Caco-2 (cell line): ENCODE results near the gene NFIX. TPM values are rescaled to one million over a fixed set of nuclear protein-coding genes. Genes with fewer than 3 reads are reported as not detected.

Experiments
- BruUV-seq: library from RNA; stranded (reverse); fragments of 400-500 nt; replicated peaks from 2 replicates; lab custom pipeline; 2021; lab: Mats Ljungman, UMichigan
- CTCF ChIA-PET: fragments of 300-600 bp; sonication (Branson Sonifier 250); formaldehyde crosslinking; loops from one replicate; lab custom pipeline; 2022; ENCODE audit warnings: antibody characterized with exemption; lab: Charles Lee
- POLR2A ChIA-PET: fragments of 300-600 bp; sonication (Branson Sonifier 250); formaldehyde crosslinking; loops from one replicate; lab custom pipeline; 2022; ENCODE audit warnings: antibody characterized with exemption; lab: Charles Lee
- DNase-seq, 2 experiments: peaks; one replicate each; pipeline versions ENCODE4 v3.0.0 to v3.0.0-alpha.2; 2020 to 2022
- H3K27me3 ChIP-seq: replicated peaks from 2 replicates; pipeline ENCODE4 v1.6.0; 2011; ENCODE audit warnings: low read length; ENCODE audit not compliant: control insufficient read depth, insufficient read depth
- H3K36me3 ChIP-seq: 2 replicates; pipeline ENCODE4 v1.5.1; 2011; ENCODE audit warnings: low read length; ENCODE audit not compliant: control insufficient read depth, insufficient read depth
- H3K4me1 ChIP-seq: fragments of 250-450 bp; sonication (Bioruptor Pico); 2 replicates; pipeline ENCODE4 v1.5.1; 2020; ENCODE audit warnings: mild to moderate bottlenecking
- H3K4me3 ChIP-seq: 2 replicates; pipeline ENCODE4 v1.5.1; 2011; ENCODE audit warnings: low read depth, mild to moderate bottlenecking, control low read depth, low read length
- H3K9me3 ChIP-seq: fragments of 250-450 bp; sonication (Bioruptor Pico); 2 replicates; pipeline ENCODE4 v1.5.1; 2020; ENCODE audit warnings: mild to moderate bottlenecking, moderate library complexity
- H3K27ac Mint-ChIP-seq: one replicate; pipeline ENCODE4 v1.8.0; 2022; ENCODE audit warnings: mixed read lengths; ENCODE audit not compliant: unreplicated experiment
- H3K27me3 Mint-ChIP-seq: one replicate; pipeline ENCODE4 v1.8.0; 2022; ENCODE audit warnings: mixed read lengths; ENCODE audit not compliant: insufficient read depth, unreplicated experiment
- H3K36me3 Mint-ChIP-seq: one replicate; pipeline ENCODE4 v1.8.0; 2022; ENCODE audit warnings: mild to moderate bottlenecking, mixed read lengths; ENCODE audit not compliant: insufficient read depth, unreplicated experiment
- H3K4me1 Mint-ChIP-seq: one replicate; pipeline ENCODE4 v1.8.0; 2022; ENCODE audit warnings: low read depth, mixed read lengths; ENCODE audit not compliant: unreplicated experiment
- H3K4me3 Mint-ChIP-seq: one replicate; pipeline ENCODE4 v1.8.0; 2022; ENCODE audit warnings: mild to moderate bottlenecking, moderate library complexity, mixed read lengths; ENCODE audit not compliant: unreplicated experiment
- H3K9me3 Mint-ChIP-seq: one replicate; pipeline ENCODE4 v1.8.0; 2022; ENCODE audit warnings: mixed read lengths; ENCODE audit not compliant: unreplicated experiment
- intact Hi-C: fragments of 100-400 bp; cut with micrococcal nuclease; formaldehyde crosslinking; loops from one replicate; pipeline ENCODE4 v1.10.0; 2022; ENCODE audit not compliant: unreplicated experiment
- total RNA-seq: library from RNA; stranded (reverse); gene quantifications from 2 replicates; pipeline ENCODE4 v1.2.3, GENCODE V29; 2022
- TF ChIP-seq, protein P1 (sequence below), 2 experiments: fragments of 200-600 bp in 1 of 2; IDR thresholded peaks; 1 replicate in 1 of 2; 2 replicates in 1 of 2; pipeline versions ENCODE4 v1.5.1 to v1.8.0; 2011 to 2022; ENCODE audit warnings: antibody characterized with exemption in 1 of 2, control low read depth in 1 of 2, inconsistent platforms in 1 of 2, low read depth in 1 of 2, low read length in 1 of 2, mild to moderate bottlenecking in 1 of 2, moderate library complexity in 1 of 2; ENCODE audit not compliant: insufficient read depth in 1 of 2, severe bottlenecking in 1 of 2, unreplicated experiment in 1 of 2

Gene NFIX
- total RNA-seq, 1 experiment from 2014 or later = 0.82 TPM

DNA sequence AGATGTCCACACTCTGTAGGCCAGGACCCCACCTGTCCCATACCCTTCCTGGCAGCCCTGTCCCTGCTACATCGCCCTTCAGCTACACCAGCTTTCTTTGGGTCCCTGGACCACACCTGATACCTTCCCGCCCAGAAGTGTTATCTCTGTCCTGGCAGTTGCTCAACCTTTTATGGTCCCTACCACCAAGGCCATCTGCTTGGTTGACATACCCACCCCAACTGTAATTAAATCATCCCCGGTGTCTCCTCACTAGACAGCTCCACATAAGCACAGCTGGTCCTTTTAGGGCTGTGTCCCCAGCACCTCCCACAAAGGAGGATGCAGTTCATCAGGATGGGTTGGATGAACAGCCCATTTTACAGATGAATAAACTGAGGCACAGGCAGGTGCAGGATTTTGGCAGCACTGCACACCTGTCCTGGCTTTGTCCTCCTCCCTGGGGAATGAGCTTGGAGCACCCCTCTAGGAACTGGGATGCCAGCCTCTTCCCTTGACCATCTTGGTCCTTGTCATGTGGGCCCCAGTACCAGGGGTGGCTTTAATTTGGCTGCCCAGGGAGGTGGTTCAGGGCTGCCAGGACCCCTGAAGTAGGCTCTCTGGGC is 135.7 kb downstream of the NFIX start:
- H3K9me3 ChIP-seq = no peaks in the 10 kb centered on the region
- Mint-ChIP-seq H3K27ac (no peak overlapping the region), H3K36me3 (peaks cover 39% of the 10 kb centered on the region), H3K4me1 (no peaks in the 10 kb centered on the region), H3K9me3 (no peaks in the 10 kb centered on the region), H3K27me3 (no peaks in the 10 kb centered on the region), H3K4me3 (no peak overlapping the region)
- no peaks in the 10 kb centered on the region for H3K4me1 ChIP-seq
- H3K4me3 ChIP-seq = no peak overlapping the region
- intact Hi-C loops = no loop called here
- H3K27me3 ChIP-seq = no peaks in the 10 kb centered on the region
- no peaks in the 10 kb centered on the region; the same call in 1 of the 2 replicates for H3K36me3 ChIP-seq
- DNase-seq = no peak
- TF ChIP-seq, protein P1, sequence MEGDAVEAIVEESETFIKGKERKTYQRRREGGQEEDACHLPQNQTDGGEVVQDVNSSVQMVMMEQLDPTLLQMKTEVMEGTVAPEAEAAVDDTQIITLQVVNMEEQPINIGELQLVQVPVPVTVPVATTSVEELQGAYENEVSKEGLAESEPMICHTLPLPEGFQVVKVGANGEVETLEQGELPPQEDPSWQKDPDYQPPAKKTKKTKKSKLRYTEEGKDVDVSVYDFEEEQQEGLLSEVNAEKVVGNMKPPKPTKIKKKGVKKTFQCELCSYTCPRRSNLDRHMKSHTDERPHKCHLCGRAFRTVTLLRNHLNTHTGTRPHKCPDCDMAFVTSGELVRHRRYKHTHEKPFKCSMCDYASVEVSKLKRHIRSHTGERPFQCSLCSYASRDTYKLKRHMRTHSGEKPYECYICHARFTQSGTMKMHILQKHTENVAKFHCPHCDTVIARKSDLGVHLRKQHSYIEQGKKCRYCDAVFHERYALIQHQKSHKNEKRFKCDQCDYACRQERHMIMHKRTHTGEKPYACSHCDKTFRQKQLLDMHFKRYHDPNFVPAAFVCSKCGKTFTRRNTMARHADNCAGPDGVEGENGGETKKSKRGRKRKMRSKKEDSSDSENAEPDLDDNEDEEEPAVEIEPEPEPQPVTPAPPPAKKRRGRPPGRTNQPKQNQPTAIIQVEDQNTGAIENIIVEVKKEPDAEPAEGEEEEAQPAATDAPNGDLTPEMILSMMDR (IDR thresholded peaks at IDR 0.05; ENCODE audit: insufficient read depth in 1 of 2, low read depth in 1 of 2, low read length in 1 of 2, severe bottlenecking in 1 of 2, unreplicated experiment in 1 of 2) = no peak
- CTCF ChIA-PET = no interaction called here
- POLR2A ChIA-PET = no interaction called here
- no TSS peak for BruUV-seq

DNA sequence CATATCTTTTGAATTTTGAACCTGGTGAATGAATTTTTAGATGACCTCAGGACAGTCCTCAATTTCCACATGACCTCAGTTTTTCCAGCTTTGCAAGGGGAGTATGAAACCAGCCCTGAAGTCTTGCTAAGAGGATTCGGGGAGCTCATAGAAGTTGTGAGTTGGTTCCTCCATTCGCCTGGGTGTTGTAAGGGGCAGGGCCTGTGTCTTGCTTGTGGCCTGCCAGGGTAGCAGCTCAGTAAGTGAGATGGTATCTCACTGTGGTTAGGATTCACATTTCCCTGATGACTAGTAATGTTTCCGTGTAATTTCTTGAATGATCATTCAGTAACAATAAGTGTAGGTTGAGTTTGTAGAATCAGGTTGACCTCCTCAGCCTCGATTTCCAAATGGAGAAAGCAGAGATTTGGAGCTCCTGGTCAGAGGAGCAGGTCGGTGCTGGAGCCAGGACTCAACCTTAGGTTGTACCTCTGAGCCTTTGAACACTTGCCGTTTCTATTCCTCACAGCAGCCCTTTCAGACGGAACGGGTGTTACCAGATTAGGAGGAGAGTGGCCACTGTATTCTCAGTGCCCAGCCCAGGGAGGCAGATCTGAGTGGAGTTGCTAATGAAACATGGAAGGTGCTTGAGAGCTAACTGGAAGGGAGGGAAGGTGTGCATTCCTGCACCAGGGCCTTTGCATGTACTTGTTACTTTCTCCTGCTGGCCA is 137.4 kb downstream of the NFIX start:
- no peaks in the 10 kb centered on the region for H3K4me1 ChIP-seq
- CTCF ChIA-PET = interaction anchor here (0.7 to 1.1 kb wide), 2 partner anchors 167 to 402 kb away, joined by 3 read pairs; no protein-coding TSS in a partner anchor
- no peaks in the 10 kb centered on the region for H3K27me3 ChIP-seq
- DNase-seq = no peak
- no peaks in the 10 kb centered on the region for H3K9me3 ChIP-seq
- no peak overlapping the region for H3K27ac Mint-ChIP-seq
- H3K4me3 Mint-ChIP-seq = no peak overlapping the region
- H3K36me3 ChIP-seq = no peaks in the 10 kb centered on the region; the same call in 1 of the 2 replicates
- no TSS peak for BruUV-seq
- H3K36me3 Mint-ChIP-seq = peaks cover 37% of the 10 kb centered on the region
- H3K4me1 Mint-ChIP-seq = no peaks in the 10 kb centered on the region
- no peaks in the 10 kb centered on the region for H3K27me3 Mint-ChIP-seq
- H3K4me3 ChIP-seq = no peak overlapping the region
- TF ChIP-seq, protein P1 (IDR thresholded peaks at IDR 0.05; ENCODE audit: insufficient read depth in 1 of 2, low read depth in 1 of 2, low read length in 1 of 2, severe bottlenecking in 1 of 2, unreplicated experiment in 1 of 2) = no peak
- no peaks in the 10 kb centered on the region for H3K9me3 Mint-ChIP-seq
- POLR2A ChIA-PET = no interaction called here
- intact Hi-C loops = no loop called here

DNA sequence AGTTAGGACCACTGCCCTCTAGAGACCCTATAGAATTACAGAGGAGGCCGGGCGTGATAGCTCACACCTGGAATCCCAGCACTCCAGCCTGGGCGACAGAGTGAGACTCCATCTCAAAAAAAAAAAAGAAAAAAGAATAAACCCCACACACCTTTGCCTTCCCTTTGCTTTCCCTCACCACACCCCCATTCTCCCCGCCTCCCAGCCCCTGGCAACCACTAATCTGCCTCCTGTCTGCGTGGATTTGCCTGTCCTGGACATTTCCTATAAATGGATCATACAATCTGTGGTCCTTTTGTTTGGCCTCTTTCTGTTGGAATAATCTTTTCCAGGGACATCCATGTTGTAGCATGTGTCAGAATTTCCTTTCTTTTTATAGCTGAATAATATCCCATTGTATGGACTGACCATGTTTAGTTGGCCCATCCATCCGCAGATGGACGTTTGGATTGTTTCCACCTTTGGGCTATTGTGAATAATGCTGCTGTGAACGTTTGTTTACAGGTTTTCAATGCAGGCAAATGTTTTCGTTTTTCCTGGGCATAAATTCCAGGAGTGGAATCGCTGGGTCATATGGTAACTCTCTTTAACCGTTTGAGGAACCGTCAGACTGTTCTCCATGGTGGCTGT is 138.1 kb downstream of the NFIX start:
- H3K4me3 ChIP-seq = no peak overlapping the region
- no peaks in the 10 kb centered on the region for H3K27me3 ChIP-seq
- Mint-ChIP-seq H3K9me3 (no peaks in the 10 kb centered on the region), H3K27me3 (no peaks in the 10 kb centered on the region), H3K4me3 (no peak overlapping the region), H3K4me1 (no peaks in the 10 kb centered on the region), H3K36me3 (peaks cover 31% of the 10 kb centered on the region), H3K27ac (no peak overlapping the region)
- peaks cover 1% of the 10 kb centered on the region; the same call in 1 of the 2 replicates for H3K36me3 ChIP-seq
- intact Hi-C loops = no loop called here
- no TSS peak for BruUV-seq
- no peaks in the 10 kb centered on the region for H3K4me1 ChIP-seq
- DNase-seq = no peak
- ChIA-PET POLR2A (no interaction called here), CTCF (interaction anchor here (0.7 kb wide), 1 partner anchor 401 kb away, joined by 3 read pairs; no protein-coding TSS in a partner anchor)
- TF ChIP-seq, protein P1 (IDR thresholded peaks at IDR 0.05; ENCODE audit: insufficient read depth in 1 of 2, low read depth in 1 of 2, low read length in 1 of 2, severe bottlenecking in 1 of 2, unreplicated experiment in 1 of 2) = no peak
- H3K9me3 ChIP-seq = no peaks in the 10 kb centered on the region
